Neural crest cell (in vitro differentiated cells): ENCODE results near the gene PLAAT3. TPM values are rescaled to one million over a fixed set of nuclear protein-coding genes. Genes with fewer than 3 reads are reported as not detected.

ENCODE experiments used
- DNase-seq: peaks from one replicate; pipeline ENCODE4 v3.0.0; 2021; ENCODE audit warnings: low read depth, mixed read lengths, low spot score
- H3K27ac Mint-ChIP-seq: one replicate; pipeline ENCODE4 v1.8.0; 2021; ENCODE audit warnings: mild to moderate bottlenecking, mixed read lengths; ENCODE audit not compliant: unreplicated experiment
- H3K27me3 Mint-ChIP-seq: 2 replicates; pipeline ENCODE4 v1.8.0; 2021; ENCODE audit warnings: low read depth, mild to moderate bottlenecking, mixed read lengths
- H3K36me3 Mint-ChIP-seq: 2 replicates; pipeline ENCODE4 v1.8.0; 2021; ENCODE audit warnings: low read depth, mild to moderate bottlenecking, mixed read lengths
- H3K4me1 Mint-ChIP-seq: 2 replicates; pipeline ENCODE4 v1.8.0; 2021; ENCODE audit warnings: mixed read lengths
- H3K4me3 Mint-ChIP-seq: one replicate; pipeline ENCODE4 v1.8.0; 2021; ENCODE audit warnings: mild to moderate bottlenecking, mixed read lengths
- H3K9me3 Mint-ChIP-seq: 2 replicates; pipeline ENCODE4 v1.8.0; 2021; ENCODE audit warnings: mixed read lengths
- total RNA-seq: library from RNA; stranded (reverse); gene quantifications from 2 replicates; pipeline ENCODE4 v1.2.1, GENCODE V29; 2021
- TF ChIP-seq, protein P1 (sequence below): fragments of 200-600 bp; sonication (generic); conservative IDR thresholded peaks from 2 replicates; pipeline ENCODE4 v1.5.0; 2021; ENCODE audit warnings: antibody characterized with exemption, mild to moderate bottlenecking

The PLAAT3 gene
- total RNA-seq, 1 donor from 2014 or later, result 4.3 TPM

DNA sequence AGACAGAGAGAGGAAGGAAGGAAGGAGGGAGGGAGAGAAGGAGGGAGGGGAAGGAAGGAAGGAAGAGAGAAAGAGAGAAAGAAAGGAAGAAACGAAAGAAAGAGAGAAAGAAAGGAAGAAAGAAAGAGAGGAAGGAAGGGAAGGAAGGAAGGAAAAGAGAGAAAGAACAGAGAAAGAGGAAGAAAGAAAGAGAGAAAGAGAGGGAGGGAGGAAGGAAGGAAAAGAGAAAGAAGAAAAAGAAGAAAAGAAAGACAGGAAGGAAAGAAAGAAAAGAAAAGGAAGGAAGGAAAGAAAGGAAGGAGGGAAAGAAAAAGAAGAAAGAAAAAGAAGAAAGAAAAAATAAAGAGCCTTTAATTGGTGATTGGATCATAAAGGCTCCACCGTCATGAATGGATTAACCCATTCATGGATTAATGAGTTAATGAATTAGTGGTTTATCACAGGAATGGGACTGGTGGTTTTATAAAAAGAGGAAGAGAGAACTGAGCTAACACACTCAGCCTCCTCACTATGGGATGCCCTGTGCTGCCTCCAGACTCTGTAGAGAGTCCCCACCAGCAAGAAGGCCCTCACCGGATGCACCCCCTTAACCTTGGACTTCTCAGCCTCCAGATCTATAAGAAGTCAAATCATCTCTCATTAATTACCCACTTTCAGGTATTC, 42.1 kb downstream of the PLAAT3 start:
- no peak for DNase-seq
- no peaks in the 10 kb centered on the region for H3K27me3 Mint-ChIP-seq
- TF ChIP-seq, protein P1, sequence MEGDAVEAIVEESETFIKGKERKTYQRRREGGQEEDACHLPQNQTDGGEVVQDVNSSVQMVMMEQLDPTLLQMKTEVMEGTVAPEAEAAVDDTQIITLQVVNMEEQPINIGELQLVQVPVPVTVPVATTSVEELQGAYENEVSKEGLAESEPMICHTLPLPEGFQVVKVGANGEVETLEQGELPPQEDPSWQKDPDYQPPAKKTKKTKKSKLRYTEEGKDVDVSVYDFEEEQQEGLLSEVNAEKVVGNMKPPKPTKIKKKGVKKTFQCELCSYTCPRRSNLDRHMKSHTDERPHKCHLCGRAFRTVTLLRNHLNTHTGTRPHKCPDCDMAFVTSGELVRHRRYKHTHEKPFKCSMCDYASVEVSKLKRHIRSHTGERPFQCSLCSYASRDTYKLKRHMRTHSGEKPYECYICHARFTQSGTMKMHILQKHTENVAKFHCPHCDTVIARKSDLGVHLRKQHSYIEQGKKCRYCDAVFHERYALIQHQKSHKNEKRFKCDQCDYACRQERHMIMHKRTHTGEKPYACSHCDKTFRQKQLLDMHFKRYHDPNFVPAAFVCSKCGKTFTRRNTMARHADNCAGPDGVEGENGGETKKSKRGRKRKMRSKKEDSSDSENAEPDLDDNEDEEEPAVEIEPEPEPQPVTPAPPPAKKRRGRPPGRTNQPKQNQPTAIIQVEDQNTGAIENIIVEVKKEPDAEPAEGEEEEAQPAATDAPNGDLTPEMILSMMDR, result no peak
- peaks cover 22% of the 10 kb centered on the region for H3K4me1 Mint-ChIP-seq
- no peak overlapping the region for H3K27ac Mint-ChIP-seq
- H3K9me3 Mint-ChIP-seq, result no peaks in the 10 kb centered on the region
- no peak overlapping the region for H3K4me3 Mint-ChIP-seq
- H3K36me3 Mint-ChIP-seq, result no peaks in the 10 kb centered on the region

DNA sequence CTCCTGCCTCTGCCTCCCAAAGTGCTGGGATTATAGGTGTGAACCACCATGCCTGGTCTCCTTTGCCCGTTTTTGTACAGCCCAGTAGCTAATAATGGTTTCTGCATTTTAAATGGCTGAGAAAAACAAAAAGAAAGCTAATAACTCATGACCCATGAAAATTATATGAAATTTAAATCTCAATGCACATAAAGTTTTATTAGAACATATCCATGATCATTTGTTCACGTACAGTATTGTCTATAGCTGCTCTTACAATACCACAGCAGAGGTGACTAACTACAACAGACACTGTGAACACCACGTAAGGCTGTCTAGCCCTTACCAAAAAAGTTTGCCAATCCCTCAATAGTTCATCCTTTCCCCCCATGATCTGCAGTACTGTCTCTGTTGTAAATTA, 44.7 kb downstream of the PLAAT3 start:
- no peaks in the 10 kb centered on the region for H3K36me3 Mint-ChIP-seq
- TF ChIP-seq, protein P1, result no peak
- peaks cover 16% of the 10 kb centered on the region for H3K4me1 Mint-ChIP-seq
- H3K27ac Mint-ChIP-seq, result no peak overlapping the region
- H3K27me3 Mint-ChIP-seq, result no peaks in the 10 kb centered on the region
- H3K9me3 Mint-ChIP-seq, result no peaks in the 10 kb centered on the region
- DNase-seq, result no peak
- H3K4me3 Mint-ChIP-seq, result no peak overlapping the region

DNA sequence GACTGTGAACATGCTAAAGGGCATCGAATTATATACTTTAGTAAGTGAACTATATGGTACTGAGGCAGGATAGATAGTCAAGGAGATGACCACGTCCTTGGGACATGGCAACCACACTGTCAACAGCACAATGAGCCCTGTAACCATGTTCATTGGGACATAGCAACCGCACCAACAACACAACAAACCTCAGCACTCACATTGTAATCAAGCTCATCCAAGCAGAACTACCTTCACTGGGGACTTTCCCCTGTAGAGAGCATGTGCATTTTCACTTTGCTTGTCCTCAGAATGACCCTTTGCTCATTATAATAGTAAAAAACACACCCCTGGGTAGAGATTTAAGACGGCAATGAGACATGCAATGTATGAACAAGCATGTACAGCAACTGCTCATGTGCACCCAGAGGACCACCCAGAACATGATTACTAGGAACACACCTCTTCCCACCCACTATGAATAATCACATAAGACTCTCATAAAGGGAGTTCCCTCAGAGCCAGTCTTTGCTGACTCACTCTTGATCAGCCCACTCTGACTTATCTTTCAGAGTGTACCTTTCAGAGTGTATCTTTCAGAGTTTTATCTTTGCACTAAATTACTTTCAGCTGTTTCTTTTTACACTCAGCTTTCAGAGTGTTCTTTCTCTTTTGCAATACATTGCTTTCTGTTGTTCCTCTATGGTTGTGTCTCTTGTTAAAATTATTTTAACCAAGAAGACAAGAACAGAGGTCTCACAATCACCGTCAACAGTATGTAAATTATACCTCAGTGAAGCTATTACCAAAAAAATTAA, 47.0 kb downstream of the PLAAT3 start:
- Mint-ChIP-seq H3K4me3 (no peak overlapping the region), H3K9me3 (no peaks in the 10 kb centered on the region), H3K27ac (no peak overlapping the region), H3K4me1 (peaks cover 13% of the 10 kb centered on the region), H3K36me3 (no peaks in the 10 kb centered on the region), H3K27me3 (no peaks in the 10 kb centered on the region)
- DNase-seq, result no peak
- TF ChIP-seq, protein P1, result no peak

DNA sequence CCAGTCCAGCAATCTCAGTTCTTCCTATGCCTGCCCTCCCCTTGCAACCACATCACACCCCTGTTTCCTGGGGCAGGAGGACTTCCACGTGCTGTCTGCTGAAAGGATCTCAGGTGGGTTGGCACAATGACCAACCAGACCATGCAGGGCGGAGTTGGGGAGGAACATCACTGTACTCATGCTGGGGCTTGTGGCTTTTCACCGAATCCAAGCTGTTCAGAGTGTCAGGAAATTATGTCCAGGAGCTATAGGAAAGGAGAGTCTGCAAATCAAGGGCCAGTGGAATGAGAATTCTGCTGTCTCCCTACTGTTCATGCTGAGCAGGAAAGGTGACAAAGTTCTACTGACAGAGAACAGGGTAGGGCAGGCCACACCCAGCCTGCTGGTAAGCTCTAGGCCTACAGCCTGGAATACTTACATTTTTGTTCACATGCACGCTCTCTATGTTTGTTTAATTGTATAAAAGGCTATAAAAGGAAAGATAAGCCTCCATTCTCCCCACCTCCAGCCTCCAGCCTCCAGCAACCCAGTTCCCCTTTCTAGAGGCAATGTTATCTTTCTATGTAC, 49.4 kb downstream of the PLAAT3 start:
- Mint-ChIP-seq H3K4me1 (peaks cover 13% of the 10 kb centered on the region), H3K9me3 (no peaks in the 10 kb centered on the region), H3K4me3 (no peak overlapping the region), H3K27me3 (no peaks in the 10 kb centered on the region), H3K27ac (no peak overlapping the region), H3K36me3 (no peaks in the 10 kb centered on the region)
- TF ChIP-seq, protein P1, result no peak
- DNase-seq, result no peak

DNA sequence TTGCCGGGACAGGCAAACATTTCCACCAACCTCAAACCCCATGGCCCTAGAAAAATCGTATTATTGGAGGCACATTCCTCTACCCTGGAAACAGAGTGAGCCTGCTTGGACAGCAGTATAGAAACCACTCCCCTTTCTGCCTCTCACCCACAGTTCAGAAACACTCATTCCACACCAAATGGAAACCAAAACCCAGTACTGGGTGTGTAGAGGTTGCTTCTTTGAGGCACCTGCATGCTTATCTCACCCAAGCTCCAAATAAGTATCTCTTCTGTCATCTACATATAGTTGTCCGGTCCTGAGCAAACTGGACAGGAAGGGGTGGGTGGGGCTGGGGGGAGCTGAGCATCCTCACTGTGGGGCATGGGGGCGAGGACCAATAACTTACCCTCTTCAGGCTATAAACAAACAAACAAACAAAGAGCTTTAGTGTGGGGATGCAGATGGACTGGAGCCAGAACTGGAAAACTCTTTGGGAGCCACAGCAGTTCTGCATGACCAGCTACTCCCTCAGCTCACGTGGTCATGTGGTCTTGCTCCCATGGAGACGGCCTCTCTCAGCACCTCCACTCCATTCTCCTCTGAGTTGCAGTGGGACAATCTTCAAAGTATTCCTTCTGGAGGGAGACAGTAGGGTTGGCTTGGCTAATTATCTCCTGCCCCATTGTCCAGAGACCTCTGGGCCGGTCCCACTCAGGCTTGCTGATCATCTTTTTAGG, 50.0 kb downstream of the PLAAT3 start:
- no peaks in the 10 kb centered on the region for H3K27me3 Mint-ChIP-seq
- H3K9me3 Mint-ChIP-seq, result no peaks in the 10 kb centered on the region
- TF ChIP-seq, protein P1, result no peak
- H3K4me1 Mint-ChIP-seq, result peaks cover 13% of the 10 kb centered on the region
- no peaks in the 10 kb centered on the region for H3K36me3 Mint-ChIP-seq
- no peak for DNase-seq
- H3K27ac Mint-ChIP-seq, result no peak overlapping the region
- no peak overlapping the region for H3K4me3 Mint-ChIP-seq
